ENCODE data around the gene ZNF512. TPM values are rescaled to one million over a fixed set of nuclear protein-coding genes. Genes with fewer than 3 reads are reported as not detected.

ZNF512 gene
- total and polyA plus RNA-seq, 2 of the 13 experiments (the other 11 are each of a cell fraction or from before 2014, with no cell fraction given): 29.8 to 31.0 TPM

GRCh38 chr2:27663285-27664153 is 80.7 kb downstream of the ZNF512 start, which contains the start of the genes SLC4A1AP and SUPT7L (continued):
- no peak for TF ChIP-seq ZNF17 (CRISPR knock-in tag; IDR thresholded peaks at IDR 0.05)
- peak; percentile 87; the same call in 1 of the 2 replicates for TF ChIP-seq ZNF124 (CRISPR knock-in tag; IDR thresholded peaks at IDR 0.05)
- peak; percentile 81; the same call in 1 of the 2 replicates for TF ChIP-seq SMAD1 (CRISPR knock-in tag; IDR thresholded peaks at IDR 0.05; ENCODE audit: borderline replicate concordance, low read depth)
- no peak for TF ChIP-seq ZNF550 (CRISPR knock-in tag; IDR thresholded peaks at IDR 0.05; ENCODE audit: borderline replicate concordance)
- TF ChIP-seq NRL (CRISPR knock-in tag; IDR thresholded peaks at IDR 0.05; ENCODE audit: borderline replicate concordance): peak; percentile 93
- TF ChIP-seq ZNF800 (CRISPR knock-in tag; IDR thresholded peaks at IDR 0.05): peak; percentile 93
- TF ChIP-seq ATF5 (CRISPR knock-in tag; IDR thresholded peaks at IDR 0.05; ENCODE audit: low read depth): peak; percentile 92
- peak; percentile 100 for TF ChIP-seq PHF20 (CRISPR knock-in tag; IDR thresholded peaks at IDR 0.05)
- TF ChIP-seq, protein P1, sequence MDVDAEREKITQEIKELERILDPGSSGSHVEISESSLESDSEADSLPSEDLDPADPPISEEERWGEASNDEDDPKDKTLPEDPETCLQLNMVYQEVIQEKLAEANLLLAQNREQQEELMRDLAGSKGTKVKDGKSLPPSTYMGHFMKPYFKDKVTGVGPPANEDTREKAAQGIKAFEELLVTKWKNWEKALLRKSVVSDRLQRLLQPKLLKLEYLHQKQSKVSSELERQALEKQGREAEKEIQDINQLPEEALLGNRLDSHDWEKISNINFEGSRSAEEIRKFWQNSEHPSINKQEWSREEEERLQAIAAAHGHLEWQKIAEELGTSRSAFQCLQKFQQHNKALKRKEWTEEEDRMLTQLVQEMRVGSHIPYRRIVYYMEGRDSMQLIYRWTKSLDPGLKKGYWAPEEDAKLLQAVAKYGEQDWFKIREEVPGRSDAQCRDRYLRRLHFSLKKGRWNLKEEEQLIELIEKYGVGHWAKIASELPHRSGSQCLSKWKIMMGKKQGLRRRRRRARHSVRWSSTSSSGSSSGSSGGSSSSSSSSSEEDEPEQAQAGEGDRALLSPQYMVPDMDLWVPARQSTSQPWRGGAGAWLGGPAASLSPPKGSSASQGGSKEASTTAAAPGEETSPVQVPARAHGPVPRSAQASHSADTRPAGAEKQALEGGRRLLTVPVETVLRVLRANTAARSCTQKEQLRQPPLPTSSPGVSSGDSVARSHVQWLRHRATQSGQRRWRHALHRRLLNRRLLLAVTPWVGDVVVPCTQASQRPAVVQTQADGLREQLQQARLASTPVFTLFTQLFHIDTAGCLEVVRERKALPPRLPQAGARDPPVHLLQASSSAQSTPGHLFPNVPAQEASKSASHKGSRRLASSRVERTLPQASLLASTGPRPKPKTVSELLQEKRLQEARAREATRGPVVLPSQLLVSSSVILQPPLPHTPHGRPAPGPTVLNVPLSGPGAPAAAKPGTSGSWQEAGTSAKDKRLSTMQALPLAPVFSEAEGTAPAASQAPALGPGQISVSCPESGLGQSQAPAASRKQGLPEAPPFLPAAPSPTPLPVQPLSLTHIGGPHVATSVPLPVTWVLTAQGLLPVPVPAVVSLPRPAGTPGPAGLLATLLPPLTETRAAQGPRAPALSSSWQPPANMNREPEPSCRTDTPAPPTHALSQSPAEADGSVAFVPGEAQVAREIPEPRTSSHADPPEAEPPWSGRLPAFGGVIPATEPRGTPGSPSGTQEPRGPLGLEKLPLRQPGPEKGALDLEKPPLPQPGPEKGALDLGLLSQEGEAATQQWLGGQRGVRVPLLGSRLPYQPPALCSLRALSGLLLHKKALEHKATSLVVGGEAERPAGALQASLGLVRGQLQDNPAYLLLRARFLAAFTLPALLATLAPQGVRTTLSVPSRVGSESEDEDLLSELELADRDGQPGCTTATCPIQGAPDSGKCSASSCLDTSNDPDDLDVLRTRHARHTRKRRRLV (CRISPR knock-in tag; IDR thresholded peaks at IDR 0.05): peak; percentile 81; the same call in 1 of the 2 replicates
- TF ChIP-seq, protein P2, sequence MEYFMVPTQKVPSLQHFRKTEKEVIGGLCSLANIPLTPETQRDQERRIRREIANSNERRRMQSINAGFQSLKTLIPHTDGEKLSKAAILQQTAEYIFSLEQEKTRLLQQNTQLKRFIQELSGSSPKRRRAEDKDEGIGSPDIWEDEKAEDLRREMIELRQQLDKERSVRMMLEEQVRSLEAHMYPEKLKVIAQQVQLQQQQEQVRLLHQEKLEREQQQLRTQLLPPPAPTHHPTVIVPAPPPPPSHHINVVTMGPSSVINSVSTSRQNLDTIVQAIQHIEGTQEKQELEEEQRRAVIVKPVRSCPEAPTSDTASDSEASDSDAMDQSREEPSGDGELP (IDR thresholded peaks at IDR 0.05; ENCODE audit: borderline replicate concordance, low read depth): no peak; the same call in 1 of the 2 replicates
- no peak for TF ChIP-seq MTF2 (CRISPR knock-in tag; IDR thresholded peaks at IDR 0.05; ENCODE audit: borderline replicate concordance)
- peak; percentile 100 for TF ChIP-seq YEATS4 (CRISPR knock-in tag; IDR thresholded peaks at IDR 0.05; ENCODE audit: borderline replicate concordance)
- TF ChIP-seq ZNF879 (CRISPR knock-in tag; IDR thresholded peaks at IDR 0.05): no peak
- no peak; the same call in 1 of the 2 replicates for TF ChIP-seq ZNF761 (CRISPR knock-in tag; conservative IDR thresholded peaks at IDR 0.05)
- TF ChIP-seq AGO2 (optimal IDR thresholded peaks at IDR 0.05; ENCODE audit: low read depth, low read length): no peak
- peak; percentile 71 for TF ChIP-seq THRA (CRISPR knock-in tag; IDR thresholded peaks at IDR 0.05; ENCODE audit: borderline replicate concordance)
- peak; percentile 55; the same call in 1 of the 2 replicates for TF ChIP-seq HNF4A (CRISPR knock-in tag; IDR thresholded peaks at IDR 0.05)
- peak; percentile 80; the same call in 1 of the 2 replicates for TF ChIP-seq TBP (CRISPR knock-in tag; IDR thresholded peaks at IDR 0.05)
- TF ChIP-seq ZNF891 (CRISPR knock-in tag; IDR thresholded peaks at IDR 0.05): peak; percentile 68
